Body of pancreas (tissue), 4 donors: ENCODE results near the gene LEMD3.

ENCODE experiments used
- POLR2A ChIP-seq, 3 donors: fragments of 450-650 bp; IDR thresholded peaks; one replicate each; pipeline ENCODE4 v1.6.1; 2016; ENCODE audit warnings: antibody characterized with exemption in 3 of 3, mild to moderate bottlenecking in 2 of 3
- TF ChIP-seq, protein P1 (sequence below), 7 experiments: fragments of 450-650 bp in 4 of 7; fragments of 200-600 bp in 3 of 7; sonication (generic) in 3 of 7; IDR thresholded peaks; one replicate each; pipeline ENCODE4 v1.5.1; 2016 to 2019; ENCODE audit warnings: antibody characterized with exemption in 7 of 7

DNA sequence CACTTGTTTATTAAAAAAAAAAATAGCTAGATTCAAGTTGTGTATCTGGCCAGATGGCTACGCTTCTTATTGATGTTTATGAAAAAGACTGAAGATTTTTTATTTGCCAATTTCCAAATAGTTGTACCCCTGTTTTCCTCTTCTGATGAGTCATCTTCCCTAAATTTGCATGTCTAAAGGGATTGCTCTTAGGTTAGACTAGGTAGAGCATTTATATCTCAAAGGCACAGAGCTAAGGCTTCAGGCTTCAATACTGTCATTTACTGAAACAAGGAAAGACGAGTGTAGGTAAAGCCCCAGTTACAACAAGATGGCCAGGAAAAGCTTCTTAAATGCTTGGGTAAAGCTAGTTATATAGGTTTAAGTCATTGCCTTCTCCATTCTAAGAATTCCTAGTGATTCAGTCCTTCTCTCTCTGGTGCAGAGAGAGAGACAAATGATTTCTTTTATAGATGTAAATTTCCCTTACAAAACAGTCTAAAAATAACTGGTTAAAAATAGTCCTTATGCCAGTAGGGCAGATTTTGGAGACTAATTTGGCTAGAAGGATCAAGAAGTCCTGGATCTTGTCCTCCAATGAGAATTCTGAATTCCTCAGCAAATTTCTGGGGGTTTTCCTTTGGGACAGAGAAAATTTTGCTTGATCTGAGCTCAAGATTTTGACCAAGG, 26.1 kb downstream of the LEMD3 start:
- TF ChIP-seq, protein P1, sequence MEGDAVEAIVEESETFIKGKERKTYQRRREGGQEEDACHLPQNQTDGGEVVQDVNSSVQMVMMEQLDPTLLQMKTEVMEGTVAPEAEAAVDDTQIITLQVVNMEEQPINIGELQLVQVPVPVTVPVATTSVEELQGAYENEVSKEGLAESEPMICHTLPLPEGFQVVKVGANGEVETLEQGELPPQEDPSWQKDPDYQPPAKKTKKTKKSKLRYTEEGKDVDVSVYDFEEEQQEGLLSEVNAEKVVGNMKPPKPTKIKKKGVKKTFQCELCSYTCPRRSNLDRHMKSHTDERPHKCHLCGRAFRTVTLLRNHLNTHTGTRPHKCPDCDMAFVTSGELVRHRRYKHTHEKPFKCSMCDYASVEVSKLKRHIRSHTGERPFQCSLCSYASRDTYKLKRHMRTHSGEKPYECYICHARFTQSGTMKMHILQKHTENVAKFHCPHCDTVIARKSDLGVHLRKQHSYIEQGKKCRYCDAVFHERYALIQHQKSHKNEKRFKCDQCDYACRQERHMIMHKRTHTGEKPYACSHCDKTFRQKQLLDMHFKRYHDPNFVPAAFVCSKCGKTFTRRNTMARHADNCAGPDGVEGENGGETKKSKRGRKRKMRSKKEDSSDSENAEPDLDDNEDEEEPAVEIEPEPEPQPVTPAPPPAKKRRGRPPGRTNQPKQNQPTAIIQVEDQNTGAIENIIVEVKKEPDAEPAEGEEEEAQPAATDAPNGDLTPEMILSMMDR (IDR thresholded peaks at IDR 0.05): no peak
- no peak for TF ChIP-seq POLR2A (IDR thresholded peaks at IDR 0.05)
